Erythroblast (primary cell): ENCODE results near the gene HSFX1.

ENCODE experiments used
- GATA1 ChIP-seq: IDR thresholded peaks from 2 replicates; pipeline ENCODE4 v1.6.1; 2011; ENCODE audit warnings: low read depth, mild to moderate bottlenecking, control low read depth, low read length, moderate library complexity
- POLR2A ChIP-seq: IDR thresholded peaks from 2 replicates; pipeline ENCODE4 v1.6.1; 2011; ENCODE audit warnings: mild to moderate bottlenecking, low read length

DNA sequence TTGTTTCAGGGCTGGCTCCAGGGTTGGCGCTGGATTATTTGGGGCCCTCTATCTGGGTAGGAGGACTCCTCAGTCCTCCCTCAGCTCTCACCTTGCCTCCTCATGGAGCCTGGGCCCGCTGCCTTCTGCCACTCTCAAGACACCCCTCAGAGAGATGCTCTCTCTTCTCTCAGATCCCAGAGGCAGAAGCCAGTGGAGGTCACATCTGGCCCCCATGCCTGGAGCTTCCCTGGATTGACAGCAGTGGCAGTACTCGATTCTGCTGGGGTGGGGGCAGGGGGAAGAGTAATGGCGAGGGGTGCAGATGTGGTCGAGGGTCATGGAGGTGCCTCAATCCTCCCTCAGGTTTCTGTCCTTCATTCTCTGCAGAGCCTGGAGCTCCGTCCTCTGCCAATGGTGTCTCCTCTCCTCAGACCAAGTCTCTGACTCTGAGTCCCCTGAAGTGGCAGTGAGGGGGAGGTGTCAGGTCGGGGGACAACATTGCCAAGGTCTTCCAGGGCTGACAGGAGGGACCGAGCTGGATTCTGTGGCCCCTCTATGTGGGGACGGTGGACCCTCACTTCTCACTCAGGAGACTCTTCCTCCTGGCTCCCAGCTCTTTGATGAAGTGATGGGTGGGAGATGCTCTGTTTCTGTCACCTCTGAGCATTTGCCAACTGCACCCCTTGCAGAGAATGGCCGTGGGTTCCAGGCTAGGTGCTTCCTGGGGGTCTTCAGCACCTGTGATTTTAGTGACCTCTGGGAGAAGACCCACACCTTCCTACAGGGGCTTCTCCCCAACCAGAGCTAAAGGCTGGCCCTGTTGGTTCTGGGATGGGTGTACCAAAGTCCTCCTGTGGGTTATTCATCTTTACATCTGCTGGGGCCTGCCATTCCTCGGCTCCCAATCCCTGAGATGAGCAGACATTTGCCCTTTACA, 10.9 kb upstream of the HSFX1 start:
- TF ChIP-seq POLR2A: no peak
- TF ChIP-seq GATA1: no peak
